ENCODE results near the gene FGF12.

DNA sequence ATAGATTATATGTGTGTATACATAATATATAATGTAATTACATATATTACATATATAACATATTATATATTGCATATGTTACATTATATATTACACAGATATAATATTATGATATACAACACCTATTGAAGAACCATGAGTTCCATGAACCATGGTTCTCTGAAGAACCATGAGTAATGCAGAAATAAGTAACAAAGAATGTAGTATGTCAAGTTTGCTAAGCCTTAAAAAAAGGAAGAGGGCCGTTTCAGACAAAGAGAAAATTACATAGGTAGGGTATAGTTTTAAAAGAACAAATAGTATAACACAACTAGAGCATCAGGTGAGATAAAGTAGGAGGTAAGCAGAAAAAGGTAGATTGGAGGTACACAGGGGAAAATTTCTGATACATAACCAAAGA is 177.0 kb downstream of the FGF12 start:
- TF ChIP-seq, protein P1, sequence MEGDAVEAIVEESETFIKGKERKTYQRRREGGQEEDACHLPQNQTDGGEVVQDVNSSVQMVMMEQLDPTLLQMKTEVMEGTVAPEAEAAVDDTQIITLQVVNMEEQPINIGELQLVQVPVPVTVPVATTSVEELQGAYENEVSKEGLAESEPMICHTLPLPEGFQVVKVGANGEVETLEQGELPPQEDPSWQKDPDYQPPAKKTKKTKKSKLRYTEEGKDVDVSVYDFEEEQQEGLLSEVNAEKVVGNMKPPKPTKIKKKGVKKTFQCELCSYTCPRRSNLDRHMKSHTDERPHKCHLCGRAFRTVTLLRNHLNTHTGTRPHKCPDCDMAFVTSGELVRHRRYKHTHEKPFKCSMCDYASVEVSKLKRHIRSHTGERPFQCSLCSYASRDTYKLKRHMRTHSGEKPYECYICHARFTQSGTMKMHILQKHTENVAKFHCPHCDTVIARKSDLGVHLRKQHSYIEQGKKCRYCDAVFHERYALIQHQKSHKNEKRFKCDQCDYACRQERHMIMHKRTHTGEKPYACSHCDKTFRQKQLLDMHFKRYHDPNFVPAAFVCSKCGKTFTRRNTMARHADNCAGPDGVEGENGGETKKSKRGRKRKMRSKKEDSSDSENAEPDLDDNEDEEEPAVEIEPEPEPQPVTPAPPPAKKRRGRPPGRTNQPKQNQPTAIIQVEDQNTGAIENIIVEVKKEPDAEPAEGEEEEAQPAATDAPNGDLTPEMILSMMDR (IDR thresholded peaks at IDR 0.05): no peak
- TF ChIP-seq FOSL2 (IDR thresholded peaks at IDR 0.05) (no peak), FOSL2 (CRISPR knock-in tag; IDR thresholded peaks at IDR 0.05) (no peak), ELK1 (IDR thresholded peaks at IDR 0.05; ENCODE audit: low read depth, low read length) (no peak), POLR2A (IDR thresholded peaks at IDR 0.05; ENCODE audit: low read length) (no peak), REST (IDR thresholded peaks at IDR 0.05) (no peak), RAD21 (conservative IDR thresholded peaks at IDR 0.05 in 1 of 2, IDR thresholded peaks at IDR 0.05 in 1 of 2) (no peak), RFX5 (IDR thresholded peaks at IDR 0.05) (no peak), JUNB (IDR thresholded peaks at IDR 0.05) (no peak), EP300 (IDR thresholded peaks at IDR 0.05) (no peak), HMGXB4 (CRISPR knock-in tag; IDR thresholded peaks at IDR 0.05; ENCODE audit: borderline replicate concordance) (no peak), MAFK (IDR thresholded peaks at IDR 0.05; ENCODE audit: partially characterized antibody) (no peak), SMC3 (IDR thresholded peaks at IDR 0.05) (no peak), CHD2 (IDR thresholded peaks at IDR 0.05; ENCODE audit: low read length, partially characterized antibody) (no peak)
- TF ChIP-seq, protein P2, sequence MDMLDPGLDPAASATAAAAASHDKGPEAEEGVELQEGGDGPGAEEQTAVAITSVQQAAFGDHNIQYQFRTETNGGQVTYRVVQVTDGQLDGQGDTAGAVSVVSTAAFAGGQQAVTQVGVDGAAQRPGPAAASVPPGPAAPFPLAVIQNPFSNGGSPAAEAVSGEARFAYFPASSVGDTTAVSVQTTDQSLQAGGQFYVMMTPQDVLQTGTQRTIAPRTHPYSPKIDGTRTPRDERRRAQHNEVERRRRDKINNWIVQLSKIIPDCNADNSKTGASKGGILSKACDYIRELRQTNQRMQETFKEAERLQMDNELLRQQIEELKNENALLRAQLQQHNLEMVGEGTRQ (IDR thresholded peaks at IDR 0.05): no peak

Measured in A549 (cell line).